Measurements from ENCODE around the gene TPM2. TPM values are rescaled to one million over a fixed set of nuclear protein-coding genes. Genes with fewer than 3 reads are reported as not detected.

Gene TPM2
- total RNA-seq, 2 experiments from 2014 or later = 63.1 to 63.5 TPM

GRCh38 chr9:35686222-35687203 is 3.2 kb downstream of the TPM2 start:
- intact Hi-C loops (cut with DNase I, micrococcal nuclease) = no loop called here
- Mint-ChIP-seq H3K27me3 (no peaks in the 10 kb centered on the region), H3K4me3 (no peak overlapping the region), H3K9me3 (no peaks in the 10 kb centered on the region), H3K36me3 (ENCODE audit: low read depth) (no peaks in the 10 kb centered on the region), H3K4me1 (ENCODE audit: low read depth) (peaks cover 22% of the 10 kb centered on the region), H3K27ac (no peak overlapping the region)
- ATAC-seq (ENCODE audit: poor library complexity) (no peak), DNase-seq (no peak)
- Histone ChIP-seq H3K4me1 (ENCODE audit: insufficient read depth, low read length) (peaks cover 23% of the 10 kb centered on the region), H3K9me3 (ENCODE audit: control insufficient read depth in 1 of 2, insufficient read depth in 1 of 2, low read length in 2 of 2) (no peaks in the 10 kb centered on the region), H3K36me3 (ENCODE audit: insufficient read depth, low read length) (no peaks in the 10 kb centered on the region), H3K4me3 (ENCODE audit: low read length) (no peak overlapping the region), H3K27me3 (ENCODE audit: control insufficient read depth in 1 of 2, insufficient read depth in 2 of 2, low read length in 2 of 2) (no peaks in the 10 kb centered on the region), H3K27ac (ENCODE audit: low read depth in 1 of 2, low read length in 2 of 2) (no peak overlapping the region)
- CTCF ChIA-PET = interaction anchor here (1.8 to 3.5 kb wide), 2 partner anchors 10 to 11 kb away, joined by 14 to 17 read pairs; no protein-coding TSS in a partner anchor
- POLR2A ChIA-PET = interaction anchor here (2.0 kb wide), 1 partner anchor 10 kb away, joined by 5 read pairs; no protein-coding TSS in a partner anchor
- TF ChIP-seq, protein P1, sequence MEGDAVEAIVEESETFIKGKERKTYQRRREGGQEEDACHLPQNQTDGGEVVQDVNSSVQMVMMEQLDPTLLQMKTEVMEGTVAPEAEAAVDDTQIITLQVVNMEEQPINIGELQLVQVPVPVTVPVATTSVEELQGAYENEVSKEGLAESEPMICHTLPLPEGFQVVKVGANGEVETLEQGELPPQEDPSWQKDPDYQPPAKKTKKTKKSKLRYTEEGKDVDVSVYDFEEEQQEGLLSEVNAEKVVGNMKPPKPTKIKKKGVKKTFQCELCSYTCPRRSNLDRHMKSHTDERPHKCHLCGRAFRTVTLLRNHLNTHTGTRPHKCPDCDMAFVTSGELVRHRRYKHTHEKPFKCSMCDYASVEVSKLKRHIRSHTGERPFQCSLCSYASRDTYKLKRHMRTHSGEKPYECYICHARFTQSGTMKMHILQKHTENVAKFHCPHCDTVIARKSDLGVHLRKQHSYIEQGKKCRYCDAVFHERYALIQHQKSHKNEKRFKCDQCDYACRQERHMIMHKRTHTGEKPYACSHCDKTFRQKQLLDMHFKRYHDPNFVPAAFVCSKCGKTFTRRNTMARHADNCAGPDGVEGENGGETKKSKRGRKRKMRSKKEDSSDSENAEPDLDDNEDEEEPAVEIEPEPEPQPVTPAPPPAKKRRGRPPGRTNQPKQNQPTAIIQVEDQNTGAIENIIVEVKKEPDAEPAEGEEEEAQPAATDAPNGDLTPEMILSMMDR (IDR thresholded peaks at IDR 0.05) = no peak

- no peak for DNase-seq
- Histone ChIP-seq H3K27me3 (ENCODE audit: control insufficient read depth in 1 of 2, insufficient read depth in 2 of 2, low read length in 2 of 2) (no peaks in the 10 kb centered on the region), H3K36me3 (ENCODE audit: insufficient read depth, low read length) (no peaks in the 10 kb centered on the region), H3K4me1 (ENCODE audit: insufficient read depth, low read length) (peaks cover 17% of the 10 kb centered on the region), H3K4me3 (ENCODE audit: low read length) (no peak overlapping the region), H3K9me3 (ENCODE audit: control insufficient read depth in 1 of 2, insufficient read depth in 1 of 2, low read length in 2 of 2) (no peaks in the 10 kb centered on the region), H3K27ac (ENCODE audit: low read depth in 1 of 2, low read length in 2 of 2) (no peak overlapping the region)
- CTCF ChIA-PET = interaction anchor here (3.5 kb wide), 1 partner anchor 11 kb away, joined by 17 read pairs; no protein-coding TSS in a partner anchor
- ATAC-seq (ENCODE audit: poor library complexity) = no peak
- POLR2A ChIA-PET = interaction anchor here (2.0 kb wide), 1 partner anchor 11 kb away, joined by 5 read pairs; no protein-coding TSS in a partner anchor
- intact Hi-C loops (cut with DNase I, micrococcal nuclease) = loop anchor here in 1 of 2 experiments (2.0 kb wide), 1 partner anchor 17 kb away; no protein-coding TSS in a partner anchor
- H3K27me3 Mint-ChIP-seq = no peaks in the 10 kb centered on the region
- H3K9me3 Mint-ChIP-seq = no peaks in the 10 kb centered on the region
- H3K27ac Mint-ChIP-seq = no peak overlapping the region
- H3K36me3 Mint-ChIP-seq (ENCODE audit: low read depth) = no peaks in the 10 kb centered on the region
- peaks cover 13% of the 10 kb centered on the region for H3K4me1 Mint-ChIP-seq (ENCODE audit: low read depth)
- TF ChIP-seq, protein P1 (IDR thresholded peaks at IDR 0.05) = no peak
- no peak overlapping the region for H3K4me3 Mint-ChIP-seq
Measured at GRCh38 chr9:35685506-35685905, 4.2 kb downstream of the TPM2 start.

GRCh38 chr9:35684921-35685320 is 4.8 kb downstream of the TPM2 start:
- CTCF ChIA-PET = interaction anchor here (3.5 kb wide), 1 partner anchor 12 kb away, joined by 17 read pairs; no protein-coding TSS in a partner anchor
- H3K4me1 Mint-ChIP-seq (ENCODE audit: low read depth) = peaks cover 13% of the 10 kb centered on the region
- H3K36me3 Mint-ChIP-seq (ENCODE audit: low read depth) = no peaks in the 10 kb centered on the region
- POLR2A ChIA-PET = interaction anchor here (2.0 kb wide), 1 partner anchor 12 kb away, joined by 5 read pairs; no protein-coding TSS in a partner anchor
- ATAC-seq (ENCODE audit: poor library complexity) (no peak), DNase-seq (no peak)
- H3K27ac Mint-ChIP-seq = no peak overlapping the region
- H3K9me3 Mint-ChIP-seq = no peaks in the 10 kb centered on the region
- no peaks in the 10 kb centered on the region for H3K9me3 ChIP-seq (ENCODE audit: control insufficient read depth in 1 of 2, insufficient read depth in 1 of 2, low read length in 2 of 2)
- H3K4me3 ChIP-seq (ENCODE audit: low read length) = no peak overlapping the region
- H3K27ac ChIP-seq (ENCODE audit: low read depth in 1 of 2, low read length in 2 of 2) = no peak overlapping the region
- no peak overlapping the region for H3K4me3 Mint-ChIP-seq
- H3K36me3 ChIP-seq (ENCODE audit: insufficient read depth, low read length) = no peaks in the 10 kb centered on the region
- intact Hi-C loops (cut with DNase I, micrococcal nuclease) = loop anchor here in 1 of 2 experiments (2.0 kb wide), 1 partner anchor 16 kb away; no protein-coding TSS in a partner anchor
- no peaks in the 10 kb centered on the region for H3K27me3 Mint-ChIP-seq
- H3K4me1 ChIP-seq (ENCODE audit: insufficient read depth, low read length) = peaks cover 12% of the 10 kb centered on the region
- H3K27me3 ChIP-seq (ENCODE audit: control insufficient read depth in 1 of 2, insufficient read depth in 2 of 2, low read length in 2 of 2) = no peaks in the 10 kb centered on the region
- TF ChIP-seq, protein P1 (IDR thresholded peaks at IDR 0.05) = no peak
